NCI-H146 treated with DMSO at 0.1 percent for 48 hours (cell line): ENCODE data around the gene HELZ.
"Not testable (repeated sequence)": the region's sequence is repeated elsewhere in the genome, so short reads cannot be mapped to it uniquely, and the experiment has no call there.

Experiments used
- DNase-seq: peaks from one replicate; lab custom pipeline; 2025; ENCODE audit not compliant: unreplicated experiment; lab: John Stamatoyannopoulos, UW

Gene HELZ, protein sequence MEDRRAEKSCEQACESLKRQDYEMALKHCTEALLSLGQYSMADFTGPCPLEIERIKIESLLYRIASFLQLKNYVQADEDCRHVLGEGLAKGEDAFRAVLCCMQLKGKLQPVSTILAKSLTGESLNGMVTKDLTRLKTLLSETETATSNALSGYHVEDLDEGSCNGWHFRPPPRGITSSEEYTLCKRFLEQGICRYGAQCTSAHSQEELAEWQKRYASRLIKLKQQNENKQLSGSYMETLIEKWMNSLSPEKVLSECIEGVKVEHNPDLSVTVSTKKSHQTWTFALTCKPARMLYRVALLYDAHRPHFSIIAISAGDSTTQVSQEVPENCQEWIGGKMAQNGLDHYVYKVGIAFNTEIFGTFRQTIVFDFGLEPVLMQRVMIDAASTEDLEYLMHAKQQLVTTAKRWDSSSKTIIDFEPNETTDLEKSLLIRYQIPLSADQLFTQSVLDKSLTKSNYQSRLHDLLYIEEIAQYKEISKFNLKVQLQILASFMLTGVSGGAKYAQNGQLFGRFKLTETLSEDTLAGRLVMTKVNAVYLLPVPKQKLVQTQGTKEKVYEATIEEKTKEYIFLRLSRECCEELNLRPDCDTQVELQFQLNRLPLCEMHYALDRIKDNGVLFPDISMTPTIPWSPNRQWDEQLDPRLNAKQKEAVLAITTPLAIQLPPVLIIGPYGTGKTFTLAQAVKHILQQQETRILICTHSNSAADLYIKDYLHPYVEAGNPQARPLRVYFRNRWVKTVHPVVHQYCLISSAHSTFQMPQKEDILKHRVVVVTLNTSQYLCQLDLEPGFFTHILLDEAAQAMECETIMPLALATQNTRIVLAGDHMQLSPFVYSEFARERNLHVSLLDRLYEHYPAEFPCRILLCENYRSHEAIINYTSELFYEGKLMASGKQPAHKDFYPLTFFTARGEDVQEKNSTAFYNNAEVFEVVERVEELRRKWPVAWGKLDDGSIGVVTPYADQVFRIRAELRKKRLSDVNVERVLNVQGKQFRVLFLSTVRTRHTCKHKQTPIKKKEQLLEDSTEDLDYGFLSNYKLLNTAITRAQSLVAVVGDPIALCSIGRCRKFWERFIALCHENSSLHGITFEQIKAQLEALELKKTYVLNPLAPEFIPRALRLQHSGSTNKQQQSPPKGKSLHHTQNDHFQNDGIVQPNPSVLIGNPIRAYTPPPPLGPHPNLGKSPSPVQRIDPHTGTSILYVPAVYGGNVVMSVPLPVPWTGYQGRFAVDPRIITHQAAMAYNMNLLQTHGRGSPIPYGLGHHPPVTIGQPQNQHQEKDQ (N-terminal part only)

DNA sequence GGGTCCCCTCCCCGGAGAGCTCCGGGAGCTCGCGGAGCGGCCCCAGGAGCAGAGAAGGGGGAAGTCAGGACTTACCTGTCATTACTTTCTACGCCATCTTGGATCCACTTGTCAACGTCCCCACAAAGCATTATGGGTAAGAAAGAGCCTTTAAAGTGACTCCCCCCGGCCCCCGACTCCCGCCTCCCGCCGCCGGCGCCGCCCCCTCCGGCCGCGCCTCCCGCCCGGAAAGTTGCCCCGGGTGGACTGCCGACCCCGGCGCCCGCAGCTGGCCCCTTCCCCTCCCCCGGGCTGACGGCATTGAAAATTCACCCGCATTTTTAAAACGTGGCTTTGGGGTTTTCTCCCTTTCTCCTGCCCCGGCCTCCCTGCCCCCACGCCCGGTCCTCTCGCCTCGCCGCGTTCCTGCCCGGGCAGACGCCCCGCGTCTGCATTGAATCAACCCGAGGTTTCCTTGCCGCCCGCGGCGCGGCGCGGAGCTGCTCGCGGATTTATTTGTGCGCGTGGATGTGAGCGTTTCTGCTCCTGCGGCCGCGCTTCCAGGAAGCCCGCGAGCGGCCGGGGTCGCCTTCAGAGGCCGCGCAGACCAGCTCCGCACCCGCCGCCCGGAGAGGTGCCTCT lies at the start of gene HELZ:
TSS of gene HELZ (minus strand) at position 124 of the 621 bp plus-strand sequence. CDS start 26,392 bp downstream, outside the sequence.
- DNase-seq: peak; percentile 52

DNA sequence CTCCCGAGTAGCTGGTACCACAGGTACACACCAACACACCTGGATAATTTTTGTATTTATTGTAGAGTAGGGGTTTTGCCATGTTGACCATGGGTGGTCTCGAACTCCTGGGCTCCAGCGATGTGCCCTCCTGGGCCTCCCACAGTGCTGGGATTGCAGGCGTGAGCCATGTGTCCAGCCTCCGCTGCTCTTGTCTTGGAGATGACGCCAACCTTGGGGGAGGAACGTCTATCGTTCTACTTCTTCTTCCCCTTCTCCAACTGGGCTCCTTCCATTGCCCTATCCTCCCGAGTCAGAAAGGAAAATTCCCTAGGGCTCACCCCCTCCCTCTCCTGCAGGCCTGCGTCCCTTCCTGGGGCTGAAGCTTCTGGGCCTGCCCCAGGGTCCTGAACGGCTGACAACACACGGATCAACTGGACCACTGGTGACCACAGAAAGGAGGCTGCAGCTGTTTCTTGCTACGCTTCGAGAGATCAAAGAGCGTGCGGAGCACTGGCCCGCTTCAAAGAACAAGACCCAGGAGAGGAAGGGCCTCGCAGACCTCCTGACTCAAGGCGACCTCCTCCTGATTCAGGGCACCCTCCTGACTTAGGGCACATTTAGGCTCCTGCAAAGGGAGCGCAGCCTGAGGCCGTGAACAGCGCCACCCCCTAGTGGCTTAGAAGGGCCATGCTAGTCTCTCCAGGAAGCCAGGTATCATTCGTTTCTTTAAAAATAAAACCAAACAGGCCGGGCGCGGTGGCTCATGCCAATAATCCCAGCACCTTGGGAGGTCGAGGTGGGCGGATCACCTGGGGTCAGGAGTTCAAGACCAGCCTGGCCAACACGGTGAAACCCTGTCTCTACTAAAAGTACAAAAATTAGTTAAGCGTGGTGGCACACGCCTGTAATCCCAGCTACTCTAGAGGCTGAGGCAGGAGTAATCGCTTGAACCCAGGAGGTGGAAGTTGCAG lies 48.5 kb upstream of the HELZ start:
- no peak for DNase-seq

DNA sequence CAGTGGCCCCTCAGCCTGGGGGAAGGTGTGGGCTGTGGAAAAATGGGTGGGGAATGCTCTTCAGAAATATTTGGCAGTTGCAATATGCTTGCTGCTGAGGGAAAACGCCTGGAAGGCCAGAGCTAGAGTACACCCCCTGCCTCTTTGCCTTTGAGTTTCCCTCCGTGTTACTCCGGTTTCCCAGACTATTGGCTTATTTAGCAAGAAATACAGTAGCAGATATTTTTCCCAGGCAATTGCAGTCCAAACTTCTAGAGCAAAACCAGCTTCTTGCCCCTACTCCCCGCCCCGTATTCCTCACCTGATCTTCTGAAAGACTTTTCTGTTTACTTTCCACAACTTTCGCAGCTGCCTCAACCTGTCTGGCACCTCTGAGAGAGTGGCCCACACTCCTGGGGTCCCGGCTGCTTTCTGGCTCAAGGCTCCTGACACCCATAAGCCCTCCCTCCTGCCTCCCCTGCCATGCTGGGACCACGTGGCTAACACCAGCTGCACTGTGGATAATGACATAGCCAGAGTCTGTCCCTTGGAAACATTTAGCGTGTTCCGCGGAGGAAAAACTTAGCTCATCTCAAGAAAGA lies 45.8 kb upstream of the HELZ start:
- DNase-seq: no peak

DNA sequence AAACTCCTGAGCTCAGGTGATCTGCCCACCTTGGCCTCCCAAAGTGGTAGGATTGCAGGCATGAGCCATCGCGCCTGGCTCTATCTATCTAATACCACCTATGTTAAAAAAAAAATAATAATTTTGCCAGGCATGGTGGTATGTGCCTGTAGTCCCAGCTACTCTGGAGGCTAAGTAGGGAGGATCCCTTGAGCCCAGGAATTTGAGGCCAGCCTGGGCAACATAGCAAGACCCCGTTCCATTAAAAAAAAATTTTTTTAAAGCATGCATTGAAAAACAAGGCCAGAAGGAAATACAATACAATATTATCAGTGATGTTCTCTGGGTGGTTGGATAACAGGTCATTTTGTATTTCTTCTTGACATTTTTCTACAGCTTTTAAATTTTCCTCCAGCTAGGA lies 45.2 kb upstream of the HELZ start:
- no peak for DNase-seq

DNA sequence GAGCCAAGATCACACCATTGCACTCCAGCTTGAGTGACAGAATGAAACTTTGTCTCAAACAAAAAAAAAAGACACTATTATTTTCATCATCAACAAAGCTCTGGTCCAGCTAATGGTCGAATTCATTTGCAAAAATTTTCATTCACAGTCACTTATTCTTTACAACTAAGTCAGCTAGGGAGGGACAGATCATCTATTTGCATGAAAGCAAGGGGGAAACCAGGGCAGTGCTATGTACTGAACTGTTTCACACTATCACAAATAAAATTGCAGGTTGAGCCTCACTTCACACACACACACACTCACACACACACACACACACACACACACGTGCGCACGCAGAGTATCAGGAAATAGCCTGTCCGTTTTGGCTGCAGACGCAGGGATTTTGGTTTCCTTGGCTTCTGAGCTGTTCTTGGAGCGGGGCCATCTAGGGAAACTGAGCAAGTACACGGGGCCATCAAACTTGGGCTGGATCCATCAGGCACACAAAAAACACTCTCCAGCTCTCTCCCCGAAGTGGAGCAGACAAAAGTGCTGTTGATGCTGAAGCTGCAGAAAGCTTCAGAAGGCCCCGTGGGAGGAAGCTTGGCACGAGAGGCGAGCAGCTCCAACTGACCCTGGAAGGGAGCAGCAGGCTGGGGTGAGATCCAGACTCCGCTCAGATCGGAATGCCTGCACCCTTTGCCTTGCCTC lies 44.3 kb upstream of the HELZ start:
- no peak for DNase-seq

DNA sequence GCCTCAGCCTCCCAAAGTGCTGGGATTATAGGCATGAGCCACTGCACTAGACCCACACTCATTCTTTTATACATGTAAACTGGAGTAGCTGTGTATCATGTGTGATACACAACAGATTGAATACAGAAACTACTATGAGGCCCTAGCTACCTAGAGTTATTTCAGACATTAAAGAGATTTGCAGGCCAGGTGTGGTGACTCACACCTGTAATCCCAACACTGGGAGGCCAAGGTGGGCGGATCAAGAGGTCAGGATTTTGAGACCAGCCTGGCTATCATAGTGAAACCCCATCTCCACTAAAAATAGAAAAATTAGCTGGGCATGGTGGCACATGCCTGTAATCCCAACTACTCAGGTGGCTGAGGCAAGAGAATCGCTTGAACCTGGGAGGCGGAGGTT lies 41.8 kb upstream of the HELZ start:
- DNase-seq: not testable (repeated sequence)

DNA sequence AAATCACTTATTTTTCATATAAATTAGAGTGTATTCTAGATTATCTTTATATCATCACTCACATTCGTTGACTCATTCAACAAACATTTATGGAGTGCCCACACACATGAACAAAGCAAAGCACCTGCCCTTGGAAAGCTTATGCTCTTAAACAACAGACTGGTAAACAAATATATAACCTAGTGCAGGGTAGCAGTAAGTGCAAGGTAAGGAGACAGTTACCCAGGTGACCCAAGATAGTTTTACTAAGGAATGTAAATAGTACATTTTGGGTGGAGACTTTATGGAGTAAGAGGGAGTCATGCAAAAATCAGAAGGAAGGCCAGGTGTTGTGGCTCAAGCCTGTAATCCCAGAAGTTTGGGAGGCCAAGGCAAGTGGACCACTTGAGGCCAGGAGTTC lies 40.4 kb upstream of the HELZ start:
- no peak for DNase-seq

DNA sequence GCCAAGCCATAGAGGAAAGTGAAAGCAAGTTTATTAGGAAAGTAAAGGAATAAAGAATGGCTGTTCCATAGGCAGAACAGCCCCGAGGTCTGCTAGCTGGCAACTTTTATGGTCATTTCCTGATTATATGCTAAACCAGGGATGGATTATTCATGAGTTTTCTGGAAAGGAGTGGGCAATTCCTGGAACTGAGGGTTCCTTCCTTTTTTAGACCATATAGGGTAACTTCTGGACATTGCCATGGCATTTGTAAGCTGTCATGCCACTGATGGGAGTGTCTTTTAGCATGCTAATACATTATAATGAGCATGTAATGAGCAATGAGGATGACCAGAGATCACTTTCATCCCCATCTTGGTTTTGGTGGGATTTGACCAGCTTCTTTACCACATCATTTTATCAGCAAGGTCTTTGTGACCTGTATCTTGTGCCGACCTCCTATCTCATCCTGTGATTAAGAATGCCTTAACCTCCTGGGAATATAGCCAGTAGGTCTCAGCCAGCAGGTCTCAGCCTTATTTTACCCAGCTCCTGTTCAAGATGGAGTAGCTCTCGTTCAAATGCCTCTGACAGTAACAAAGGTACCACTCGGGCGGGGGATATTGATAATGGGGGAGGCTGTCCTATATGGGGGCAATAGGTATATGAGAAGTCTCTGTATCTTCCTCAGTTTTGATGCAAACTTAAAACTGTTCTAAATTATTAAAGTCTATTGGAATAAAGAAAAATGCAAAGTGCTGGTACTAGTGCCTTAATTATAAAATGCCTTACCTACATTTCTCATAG lies 38.9 kb upstream of the HELZ start:
- DNase-seq: no peak

DNA sequence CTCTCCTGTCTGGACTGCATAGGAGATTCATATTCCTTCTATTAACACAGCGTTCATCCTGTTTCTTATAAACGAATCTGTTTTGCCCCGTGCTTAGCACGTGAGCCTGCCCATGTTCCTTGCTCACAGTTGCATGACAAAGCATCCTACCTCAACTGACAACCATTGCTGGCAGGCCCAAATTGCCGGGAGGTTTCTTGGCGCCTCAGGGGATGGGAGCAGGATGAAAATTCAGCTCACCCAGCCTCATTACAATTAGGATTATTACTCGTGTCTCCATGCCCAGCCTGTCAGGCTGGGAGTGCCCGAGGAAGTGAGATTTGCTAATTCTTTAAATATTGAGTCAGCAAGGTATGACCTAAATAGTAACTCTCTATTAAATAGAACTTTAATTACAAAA lies 36.7 kb upstream of the HELZ start:
- no peak for DNase-seq

DNA sequence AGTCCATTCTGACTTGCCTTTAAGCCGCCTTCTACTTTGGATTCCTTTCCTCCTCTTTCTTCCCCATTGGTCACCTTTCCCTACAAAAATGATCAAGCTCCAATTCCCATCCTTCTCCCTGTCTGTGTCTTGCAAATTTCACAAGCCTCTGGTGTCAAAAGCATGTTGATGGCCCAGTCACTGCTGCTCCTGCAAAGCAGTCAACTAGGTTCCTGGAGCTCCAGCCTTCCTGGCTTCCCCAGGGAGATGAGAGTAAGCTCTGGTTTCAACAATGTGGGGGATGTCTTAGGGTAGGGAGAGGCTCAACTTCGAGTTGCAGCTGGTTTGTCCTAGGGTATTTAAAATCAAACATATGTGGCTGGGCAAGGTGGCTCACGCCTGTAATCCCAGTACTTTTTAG lies 36.1 kb upstream of the HELZ start:
- no peak for DNase-seq

DNA sequence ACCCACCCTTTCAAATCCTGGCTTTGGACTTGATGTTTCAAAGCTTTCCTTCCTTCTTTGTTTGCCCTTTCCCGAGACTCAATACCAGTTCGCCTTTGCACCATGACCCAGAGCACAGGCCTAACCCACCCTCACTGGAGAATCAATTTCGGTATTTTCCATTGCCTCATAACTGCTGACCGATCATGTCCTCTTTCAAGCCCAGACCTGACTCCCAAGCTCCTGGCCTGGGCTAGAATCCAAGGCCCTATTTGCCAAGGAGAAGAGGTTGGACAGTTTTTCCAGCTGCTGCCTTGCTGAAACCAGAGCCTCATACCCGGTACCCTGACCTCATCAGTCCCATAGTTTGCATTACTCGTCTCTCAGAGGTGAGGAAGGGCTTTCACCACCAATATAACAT lies 35.3 kb upstream of the HELZ start:
- no peak for DNase-seq

DNA sequence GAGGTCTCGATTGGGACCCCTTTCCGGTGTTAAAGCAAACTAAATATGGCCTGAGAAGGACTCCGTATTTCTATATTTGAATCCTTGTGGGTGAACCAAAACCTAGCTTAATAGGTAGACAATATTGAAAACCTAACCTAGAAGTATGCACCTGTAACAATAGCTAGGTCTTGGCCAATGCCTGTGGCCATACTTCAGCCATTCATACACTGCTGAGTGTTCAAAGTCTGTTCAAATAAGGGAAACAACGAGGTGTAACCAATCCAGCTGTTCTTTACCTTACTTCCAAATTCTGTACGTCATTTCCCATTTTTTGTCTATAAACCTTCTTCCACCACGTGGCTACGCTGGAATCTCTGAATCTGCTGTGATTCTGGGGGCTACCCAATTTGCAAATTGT lies 34.1 kb upstream of the HELZ start:
- no peak for DNase-seq

DNA sequence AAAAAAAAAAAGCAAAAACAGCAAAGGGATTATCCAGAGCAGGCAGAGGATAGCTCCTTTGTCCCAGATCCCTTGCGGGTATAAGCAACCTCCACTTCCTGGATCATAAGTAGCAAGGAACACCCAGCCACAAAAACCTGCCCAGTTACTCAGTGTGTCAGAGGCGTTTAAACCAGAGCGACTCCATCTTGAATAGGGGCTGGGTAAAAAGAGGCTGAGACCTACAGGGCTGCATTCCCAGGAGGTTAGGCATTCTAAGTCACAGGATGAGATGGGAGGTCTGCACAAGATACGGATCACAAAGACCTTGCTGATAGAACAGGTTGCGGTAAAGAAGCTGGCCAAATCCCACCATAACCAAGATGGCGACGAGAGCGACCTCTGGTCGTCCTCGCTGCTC lies 33.4 kb upstream of the HELZ start:
- no peak for DNase-seq

DNA sequence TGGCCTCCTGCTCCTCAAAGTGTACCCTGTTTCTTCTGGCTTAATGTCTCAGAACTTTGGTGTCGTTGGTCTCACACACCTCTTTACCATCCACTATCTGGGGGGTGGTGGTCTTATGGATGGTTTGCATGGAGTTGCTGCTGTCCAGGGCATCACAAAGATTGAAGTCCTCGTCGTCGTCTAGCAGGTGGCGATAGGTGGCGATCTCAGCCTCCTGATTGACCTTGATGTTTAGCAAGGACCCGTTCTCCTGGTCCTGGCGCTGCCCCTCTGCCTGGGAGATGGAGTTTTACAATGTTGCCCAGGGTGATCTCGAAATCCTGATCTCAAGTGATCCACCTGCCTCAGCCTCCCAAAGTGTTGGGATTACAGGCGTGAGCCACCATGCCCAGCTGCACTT lies 31.1 kb upstream of the HELZ start:
- DNase-seq: no peak

DNA sequence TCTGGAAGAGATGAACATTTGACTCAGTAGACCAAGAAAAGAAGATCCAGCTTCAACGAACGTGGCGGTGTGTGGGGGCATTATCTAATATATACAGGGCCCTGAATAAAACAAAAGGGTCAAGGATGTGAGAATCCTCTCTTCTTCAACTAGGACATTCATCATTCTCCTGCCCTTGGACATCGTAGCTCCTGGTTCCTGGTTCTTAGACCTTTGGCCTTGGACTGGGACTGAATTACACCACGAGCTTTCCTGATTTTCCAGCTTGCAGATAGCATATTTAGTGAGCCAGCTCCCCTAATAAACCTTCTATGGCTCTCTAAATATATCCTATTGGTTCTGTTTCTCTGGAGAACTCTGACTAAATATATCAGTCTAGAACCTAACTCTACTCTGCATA lies 29.5 kb upstream of the HELZ start:
- no peak for DNase-seq

DNA sequence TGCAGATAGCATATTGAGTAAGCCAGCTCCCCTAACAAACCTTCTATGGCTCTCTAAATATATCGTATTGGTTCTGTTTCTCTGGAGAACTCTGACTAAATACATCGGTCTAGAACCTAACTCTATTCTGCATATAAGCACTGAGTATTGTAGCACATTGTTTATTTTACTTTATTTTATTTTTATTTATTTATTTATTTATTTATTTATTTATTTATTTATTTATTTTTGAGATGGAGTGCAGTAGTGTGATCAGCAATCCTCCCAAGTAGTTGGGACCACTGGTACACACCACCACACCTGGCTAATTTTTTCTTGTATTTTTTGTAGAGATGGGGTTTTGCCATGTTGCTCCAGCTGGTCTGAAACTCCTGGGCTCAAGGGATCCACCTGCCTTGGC lies 28.9 kb upstream of the HELZ start:
- DNase-seq: no peak

DNA sequence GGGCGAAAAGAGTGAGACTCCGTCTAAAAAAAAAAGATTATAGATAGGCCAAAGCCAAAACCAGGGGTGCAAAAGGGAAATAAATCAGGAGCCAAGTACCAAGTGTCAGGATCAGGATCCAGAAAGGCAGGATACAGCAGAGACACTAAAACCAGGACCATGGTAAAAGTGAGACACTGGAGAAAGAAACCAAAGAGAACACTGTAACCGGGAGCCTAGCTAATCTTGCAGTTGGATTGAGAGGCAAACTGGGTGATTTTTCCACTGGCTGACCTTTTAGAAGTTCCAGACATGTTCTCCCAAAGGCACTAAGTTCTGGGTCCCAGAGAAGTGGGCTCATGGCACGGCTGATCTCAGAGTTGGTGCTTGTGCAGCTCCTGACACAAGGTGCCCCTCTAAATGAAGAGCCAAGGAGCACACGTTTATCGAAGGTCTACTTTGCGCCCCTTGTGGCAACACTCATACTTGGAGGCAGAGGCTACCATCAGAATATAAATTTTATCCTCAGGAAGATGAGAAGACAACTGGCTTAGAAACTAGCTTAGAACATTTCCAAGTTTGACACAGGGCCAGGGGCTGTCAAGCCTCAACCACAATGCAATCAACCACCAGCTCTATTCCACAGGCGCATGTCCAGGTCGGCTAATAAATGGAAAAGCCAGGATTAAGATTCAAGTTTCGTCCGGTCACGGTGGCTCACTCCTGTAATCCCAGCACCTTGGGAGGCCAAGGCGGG lies 27.5 kb upstream of the HELZ start:
- no peak for DNase-seq
